Stimulated activated CD4-positive, alpha-beta T cell treated with anti-CD3 and anti-CD28 coated beads, Interleukin-15, amount 100 ng/mL, for 24 hours (primary cell): Measurements from ENCODE around the gene DPEP2.
"Not testable (repeated sequence)": the region's sequence is repeated elsewhere in the genome, so short reads cannot be mapped to it uniquely, and the experiment has no call there.

Source experiments
- DNase-seq: peaks from one replicate; pipeline ENCODE4 v3.0.0-alpha.2; 2020

Gene DPEP2

GRCh38 chr16:68003031-68003430, 3.7 kb upstream of the DPEP2 start:
- DNase-seq = no peak

GRCh38 chr16:68000450-68000849, 1.2 kb upstream of the DPEP2 start:
- no peak for DNase-seq

GRCh38 chr16:67999985-68000384, 701 bp upstream of the DPEP2 start:
- no peak for DNase-seq

GRCh38 chr16:67998231-67998778, 979 bp downstream of the DPEP2 start:
- not testable (repeated sequence) for DNase-seq

- DNase-seq = no peak
Observed at GRCh38 chr16:67996666-67997065, 2.6 kb downstream of the DPEP2 start.

GRCh38 chr16:67995423-67995822, 3.9 kb downstream of the DPEP2 start:
- peak; percentile 51 for DNase-seq

GRCh38 chr16:67994040-67994408, 5.3 kb downstream of the DPEP2 start:
- not testable (repeated sequence) for DNase-seq

GRCh38 chr16:67993207-67994039, 5.9 kb downstream of the DPEP2 start:
- DNase-seq = peak; percentile 91

GRCh38 chr16:67992661-67993206, 6.5 kb downstream of the DPEP2 start:
- no peak for DNase-seq

GRCh38 chr16:67990018-67990386, 9.3 kb downstream of the DPEP2 start:
- DNase-seq = no peak

GRCh38 chr16:67989322-67990017, 9.8 kb downstream of the DPEP2 start:
- DNase-seq = no peak

- DNase-seq = no peak
Observed at GRCh38 chr16:67988675-67989074, 10.6 kb downstream of the DPEP2 start.

- no peak for DNase-seq
Observed at GRCh38 chr16:67987460-67988160, 11.7 kb downstream of the DPEP2 start.

GRCh38 chr16:67986949-67987348, 12.3 kb downstream of the DPEP2 start:
- DNase-seq = no peak

- no peak for DNase-seq
Observed at GRCh38 chr16:67982011-67982696, 17.1 kb downstream of the DPEP2 start.

- no peak for DNase-seq
Observed at GRCh38 chr16:67979955-67980678, 19.2 kb downstream of the DPEP2 start, which contains the start of gene DPEP3. Gene DPEP3, minus strand, starts transcription at chr16:67980499. Its CDS starts 119 bp downstream, at chr16:67980380.

- DNase-seq = no peak
Observed at GRCh38 chr16:67977469-67978227, 21.6 kb downstream of the DPEP2 start.

GRCh38 chr16:67977005-67977404, 22.3 kb downstream of the DPEP2 start:
- DNase-seq = no peak

GRCh38 chr16:67976205-67976604, 23.1 kb downstream of the DPEP2 start:
- DNase-seq = no peak

GRCh38 chr16:67975321-67976105, 23.8 kb downstream of the DPEP2 start:
- DNase-seq = no peak
